GM12878 (cell line): ENCODE data around the gene TATDN3. TPM values are rescaled to one million over a fixed set of nuclear protein-coding genes. Genes with fewer than 3 reads are reported as not detected.
A peak's percentile ranks its signal among the peaks of the same experiment; 100 is the strongest.

Experiments
- CEBPZ ChIP-seq: fragments of 150-350 bp; IDR thresholded peaks from 2 replicates; pipeline ENCODE4 v1.6.1; 2016; ENCODE audit warnings: low read depth, low read length
- GATAD2B ChIP-seq: fragments of 450-650 bp; conservative IDR thresholded peaks from 2 replicates; pipeline ENCODE4 v1.6.1; 2017; ENCODE audit warnings: low read depth, mild to moderate bottlenecking, moderate library complexity
- LARP7 ChIP-seq: fragments of 450-650 bp; IDR thresholded peaks from 2 replicates; pipeline ENCODE4 v1.6.1; 2017; ENCODE audit warnings: mild to moderate bottlenecking
- MEF2A ChIP-seq: IDR thresholded peaks from 2 replicates; pipeline ENCODE4 v1.6.1; 2011; ENCODE audit warnings: low read depth, mild to moderate bottlenecking, low read length, moderate library complexity; ENCODE audit not compliant: insufficient read depth
- MXI1 ChIP-seq: fragments of 150-350 bp; IDR thresholded peaks from 2 replicates; pipeline ENCODE4 v1.6.1; 2011; ENCODE audit warnings: low read depth, mild to moderate bottlenecking, inconsistent platforms, low read length, improper control_type of control experiment
- NR2C1 ChIP-seq: fragments of 450-650 bp; IDR thresholded peaks from 2 replicates; pipeline ENCODE4 v1.6.1; 2017; ENCODE audit warnings: antibody characterized with exemption, mild to moderate bottlenecking, moderate library complexity
- PAX8 ChIP-seq: fragments of 450-650 bp; IDR thresholded peaks from 2 replicates; pipeline ENCODE4 v1.6.1; 2017; ENCODE audit warnings: mild to moderate bottlenecking, moderate library complexity
- PBX3 ChIP-seq: IDR thresholded peaks from 2 replicates; pipeline ENCODE4 v1.6.1; 2011; ENCODE audit warnings: mild to moderate bottlenecking, low read depth, low read length, moderate library complexity; ENCODE audit not compliant: insufficient replicate concordance
- PML ChIP-seq: IDR thresholded peaks from 2 replicates; pipeline ENCODE4 v1.6.1; 2012; ENCODE audit warnings: low read length, inconsistent platforms
- SMAD5 ChIP-seq: IDR thresholded peaks from 2 replicates; pipeline ENCODE4 v1.6.1; 2016; ENCODE audit warnings: antibody characterized with exemption, low read depth
- TAF1 ChIP-seq: IDR thresholded peaks from 2 replicates; pipeline ENCODE4 v1.6.1; 2011; ENCODE audit warnings: mild to moderate bottlenecking, low read depth, low read length, borderline replicate concordance
- TARDBP ChIP-seq: IDR thresholded peaks from 2 replicates; pipeline ENCODE4 v1.6.1; 2016; ENCODE audit warnings: borderline replicate concordance
- TCF7 ChIP-seq: IDR thresholded peaks from 2 replicates; pipeline ENCODE4 v1.6.1; 2014; ENCODE audit warnings: antibody characterized with exemption, borderline replicate concordance
- USF2 ChIP-seq: IDR thresholded peaks from 2 replicates; pipeline ENCODE4 v1.6.1; 2011; ENCODE audit warnings: low read depth, low read length, improper control_type of control experiment, borderline replicate concordance
- WRNIP1 ChIP-seq: IDR thresholded peaks from 2 replicates; pipeline ENCODE4 v1.6.1; 2011; ENCODE audit warnings: low read depth, low read length, improper control_type of control experiment, borderline replicate concordance
- YY1 ChIP-seq: IDR thresholded peaks from 2 replicates; pipeline ENCODE4 v1.6.1; 2011; ENCODE audit warnings: low read depth, mild to moderate bottlenecking, low read length
- ZBED1 ChIP-seq: IDR thresholded peaks from 2 replicates; pipeline ENCODE4 v1.6.1; 2016; ENCODE audit warnings: borderline replicate concordance
- ZNF622 ChIP-seq: fragments of 450-650 bp; IDR thresholded peaks from 2 replicates; pipeline ENCODE4 v1.6.1; 2017; ENCODE audit warnings: mild to moderate bottlenecking, inconsistent platforms
- polyA plus RNA-seq, 11 experiments: library from polyadenylated mRNA; depleted of rRNA in 4 of 11; unstranded in 6 of 11; stranded (reverse) in 5 of 11; fragments of >200 nt; fragmentation: Nextera tagmentation in 4 of 11; fragmentation: Illumina TruSeq in 1 of 11; extraction: Ambion mirVana in 4 of 11; extraction: Trizol in 1 of 11; gene quantifications; 1 replicate in 1 of 11; 2 replicates in 10 of 11; pipeline versions ENCODE4 v1.2.1 to v1.2.3, GENCODE V29; 2011 to 2016; ENCODE audit warnings: inconsistent platforms in 2 of 11, missing spikeins in 2 of 11, low read depth in 1 of 11
- total RNA-seq, 4 experiments: library from RNA; depleted of rRNA in 3 of 4; stranded (reverse); fragments of >200 nt in 3 of 4; fragmentation: Illumina TruSeq in 1 of 4; extraction: Trizol in 1 of 4; gene quantifications; 2 replicates each; pipeline versions ENCODE4 v1.2.1 to v1.2.3, GENCODE V29; 2013 to 2021
- TF ChIP-seq, protein P1 (sequence below): IDR thresholded peaks from 2 replicates; pipeline ENCODE4 v1.6.1; 2011; ENCODE audit warnings: borderline replicate concordance, low read depth, mild to moderate bottlenecking, moderate library complexity, mixed read lengths, low read length; ENCODE audit not compliant: insufficient read depth; ENCODE audit errors: extremely low read length
- TF ChIP-seq, protein P2 (sequence below): IDR thresholded peaks from 2 replicates; pipeline ENCODE4 v1.6.1; 2011; ENCODE audit warnings: borderline replicate concordance, low read depth, mild to moderate bottlenecking, moderate library complexity, low read length; ENCODE audit not compliant: insufficient read depth, poor library complexity, severe bottlenecking
- TF ChIP-seq, protein P3 (sequence below): IDR thresholded peaks from 2 replicates; pipeline ENCODE4 v1.6.1; 2012; ENCODE audit warnings: low read length, inconsistent platforms

The TATDN3 gene
- total and polyA plus RNA-seq, 10 of the 15 experiments (the other 5 are each of a cell fraction or from before 2014, with no cell fraction given), result 15.5 to 40.0 (median 22.7) TPM

GRCh38 chr1:212791676-212792395, at the start of gene TATDN3, which contains the start of gene NSL1 (continued):
- no peak for TF ChIP-seq PAX8
- peak; percentile 93 for TF ChIP-seq GATAD2B
- TF ChIP-seq USF2, result no peak
- no peak for TF ChIP-seq CEBPZ
- 0 out of 2 replicates have a peak, but pooled peaks have one; percentile 85 for TF ChIP-seq TARDBP
- no peak for TF ChIP-seq ZNF622
- peak; percentile 92 for TF ChIP-seq SMAD5
- TF ChIP-seq TAF1, result peak; percentile 98
- peak; percentile 91; the same call in 1 of the 2 replicates for TF ChIP-seq WRNIP1
- 0 out of 2 replicates have a peak, but pooled peaks have one; percentile 67 for TF ChIP-seq MEF2A
- TF ChIP-seq PBX3, result no peak
- TF ChIP-seq, protein P1, sequence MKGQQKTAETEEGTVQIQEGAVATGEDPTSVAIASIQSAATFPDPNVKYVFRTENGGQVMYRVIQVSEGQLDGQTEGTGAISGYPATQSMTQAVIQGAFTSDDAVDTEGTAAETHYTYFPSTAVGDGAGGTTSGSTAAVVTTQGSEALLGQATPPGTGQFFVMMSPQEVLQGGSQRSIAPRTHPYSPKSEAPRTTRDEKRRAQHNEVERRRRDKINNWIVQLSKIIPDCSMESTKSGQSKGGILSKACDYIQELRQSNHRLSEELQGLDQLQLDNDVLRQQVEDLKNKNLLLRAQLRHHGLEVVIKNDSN, result no peak
- peak; percentile 98 for TF ChIP-seq YY1
- TF ChIP-seq, protein P2, sequence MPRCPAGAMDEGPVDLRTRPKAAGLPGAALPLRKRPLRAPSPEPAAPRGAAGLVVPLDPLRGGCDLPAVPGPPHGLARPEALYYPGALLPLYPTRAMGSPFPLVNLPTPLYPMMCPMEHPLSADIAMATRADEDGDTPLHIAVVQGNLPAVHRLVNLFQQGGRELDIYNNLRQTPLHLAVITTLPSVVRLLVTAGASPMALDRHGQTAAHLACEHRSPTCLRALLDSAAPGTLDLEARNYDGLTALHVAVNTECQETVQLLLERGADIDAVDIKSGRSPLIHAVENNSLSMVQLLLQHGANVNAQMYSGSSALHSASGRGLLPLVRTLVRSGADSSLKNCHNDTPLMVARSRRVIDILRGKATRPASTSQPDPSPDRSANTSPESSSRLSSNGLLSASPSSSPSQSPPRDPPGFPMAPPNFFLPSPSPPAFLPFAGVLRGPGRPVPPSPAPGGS, result peak; percentile 62
- TF ChIP-seq MXI1, result peak; percentile 91
- TF ChIP-seq, protein P3, sequence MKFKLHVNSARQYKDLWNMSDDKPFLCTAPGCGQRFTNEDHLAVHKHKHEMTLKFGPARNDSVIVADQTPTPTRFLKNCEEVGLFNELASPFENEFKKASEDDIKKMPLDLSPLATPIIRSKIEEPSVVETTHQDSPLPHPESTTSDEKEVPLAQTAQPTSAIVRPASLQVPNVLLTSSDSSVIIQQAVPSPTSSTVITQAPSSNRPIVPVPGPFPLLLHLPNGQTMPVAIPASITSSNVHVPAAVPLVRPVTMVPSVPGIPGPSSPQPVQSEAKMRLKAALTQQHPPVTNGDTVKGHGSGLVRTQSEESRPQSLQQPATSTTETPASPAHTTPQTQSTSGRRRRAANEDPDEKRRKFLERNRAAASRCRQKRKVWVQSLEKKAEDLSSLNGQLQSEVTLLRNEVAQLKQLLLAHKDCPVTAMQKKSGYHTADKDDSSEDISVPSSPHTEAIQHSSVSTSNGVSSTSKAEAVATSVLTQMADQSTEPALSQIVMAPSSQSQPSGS, result no peak; the same call in 1 of the 2 replicates
- TF ChIP-seq TCF7, result peak; percentile 21; the same call in 1 of the 2 replicates
- TF ChIP-seq PML, result peak; percentile 96
- peak; percentile 57; the same call in 1 of the 2 replicates for TF ChIP-seq ZBED1
- peak; percentile 89 for TF ChIP-seq NR2C1
- peak; percentile 94 for TF ChIP-seq LARP7
